GM12864 (cell line): ENCODE data around the gene TRIM29.
A peak's percentile ranks its signal among the peaks of the same experiment; 100 is the strongest.

ENCODE experiments used
- DNase-seq: peaks from one replicate; pipeline ENCODE4 v3.0.0-alpha.2; 2011; ENCODE audit warnings: low read depth
- H3K4me3 ChIP-seq: 2 replicates; pipeline ENCODE4 v1.5.1; 2011; ENCODE audit warnings: mild to moderate bottlenecking, low read depth, low read length, control low read depth
- TF ChIP-seq, protein P1 (sequence below): IDR thresholded peaks from 2 replicates; pipeline ENCODE4 v1.5.1; 2011; ENCODE audit warnings: low read depth, mild to moderate bottlenecking, moderate library complexity, low read length, control low read depth, inconsistent platforms; ENCODE audit errors: missing control alignments

The TRIM29 gene

DNA sequence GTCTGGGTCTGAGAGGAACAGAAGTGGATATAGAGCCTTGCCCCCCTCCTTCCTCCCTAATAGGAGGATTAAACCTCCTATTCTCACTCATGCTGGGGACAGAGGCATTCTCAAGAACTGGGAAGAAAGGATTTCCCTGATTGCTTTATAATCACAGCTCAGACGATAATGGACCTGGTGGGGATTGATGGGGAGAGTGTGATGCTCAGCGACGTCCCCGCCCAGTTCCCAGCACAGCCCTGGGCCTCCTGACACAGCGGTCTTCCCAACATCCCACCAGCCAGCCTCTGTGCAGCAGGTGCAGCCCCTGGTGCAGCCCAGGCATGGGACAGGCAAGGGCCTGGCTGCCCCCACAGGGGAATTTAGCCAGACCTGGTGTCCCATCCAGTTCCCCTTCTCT is 28.4 kb downstream of the TRIM29 start:
- TF ChIP-seq, protein P1, sequence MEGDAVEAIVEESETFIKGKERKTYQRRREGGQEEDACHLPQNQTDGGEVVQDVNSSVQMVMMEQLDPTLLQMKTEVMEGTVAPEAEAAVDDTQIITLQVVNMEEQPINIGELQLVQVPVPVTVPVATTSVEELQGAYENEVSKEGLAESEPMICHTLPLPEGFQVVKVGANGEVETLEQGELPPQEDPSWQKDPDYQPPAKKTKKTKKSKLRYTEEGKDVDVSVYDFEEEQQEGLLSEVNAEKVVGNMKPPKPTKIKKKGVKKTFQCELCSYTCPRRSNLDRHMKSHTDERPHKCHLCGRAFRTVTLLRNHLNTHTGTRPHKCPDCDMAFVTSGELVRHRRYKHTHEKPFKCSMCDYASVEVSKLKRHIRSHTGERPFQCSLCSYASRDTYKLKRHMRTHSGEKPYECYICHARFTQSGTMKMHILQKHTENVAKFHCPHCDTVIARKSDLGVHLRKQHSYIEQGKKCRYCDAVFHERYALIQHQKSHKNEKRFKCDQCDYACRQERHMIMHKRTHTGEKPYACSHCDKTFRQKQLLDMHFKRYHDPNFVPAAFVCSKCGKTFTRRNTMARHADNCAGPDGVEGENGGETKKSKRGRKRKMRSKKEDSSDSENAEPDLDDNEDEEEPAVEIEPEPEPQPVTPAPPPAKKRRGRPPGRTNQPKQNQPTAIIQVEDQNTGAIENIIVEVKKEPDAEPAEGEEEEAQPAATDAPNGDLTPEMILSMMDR: no peak
- DNase-seq: no peak
- no peak overlapping the region for H3K4me3 ChIP-seq

DNA sequence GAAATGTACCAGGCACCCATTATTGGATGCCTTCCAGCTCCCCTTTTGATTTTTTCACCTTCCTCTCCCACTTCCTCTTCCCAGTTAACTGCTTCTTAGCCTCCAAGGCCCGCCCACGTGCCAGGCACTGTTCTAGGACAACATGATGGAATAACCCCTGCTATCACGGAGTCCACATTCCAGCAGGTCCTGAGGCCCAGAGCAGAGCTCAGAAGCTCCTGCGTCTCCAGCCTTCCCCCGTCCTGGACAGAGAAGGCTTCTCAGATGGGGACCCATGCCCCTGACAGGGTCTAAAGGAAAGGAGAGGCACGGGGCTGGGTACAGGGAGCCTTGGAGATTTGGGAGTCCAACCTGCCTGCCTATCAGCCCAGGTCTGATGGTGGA is 29.1 kb downstream of the TRIM29 start:
- no peak for DNase-seq
- H3K4me3 ChIP-seq: no peak overlapping the region
- TF ChIP-seq, protein P1: no peak

DNA sequence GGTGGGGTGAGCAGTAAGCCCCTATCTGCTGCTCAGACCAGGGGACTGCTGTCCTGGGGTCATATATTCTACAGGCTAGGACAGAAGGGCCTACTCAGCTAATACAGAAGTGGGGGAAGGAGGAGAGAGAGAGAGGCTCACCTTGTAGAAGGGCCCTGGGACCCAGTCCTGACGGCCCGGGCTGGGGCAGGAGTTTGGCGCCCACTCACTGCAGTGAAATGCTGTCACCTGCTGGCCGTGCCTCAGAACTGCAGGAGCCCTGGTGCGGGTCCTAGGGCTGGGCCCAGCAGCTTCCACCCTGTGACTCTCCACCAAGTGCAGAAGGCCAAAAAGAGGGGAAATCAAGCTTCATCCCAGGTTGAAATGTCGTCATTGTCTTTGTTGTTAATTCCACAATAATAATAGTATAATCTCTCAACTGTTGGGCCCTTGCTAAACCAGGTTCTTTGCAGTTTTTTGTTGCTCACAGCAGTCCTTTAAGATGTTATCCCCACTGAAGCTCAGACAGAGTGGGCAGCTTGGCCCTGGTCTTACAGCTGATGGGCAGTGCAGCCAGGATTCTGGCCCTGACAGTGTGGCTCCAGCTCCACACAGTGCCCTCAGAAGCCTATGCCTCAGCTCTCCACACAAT is 29.6 kb downstream of the TRIM29 start:
- DNase-seq: no peak
- TF ChIP-seq, protein P1: peak; percentile 100
- no peak overlapping the region for H3K4me3 ChIP-seq

DNA sequence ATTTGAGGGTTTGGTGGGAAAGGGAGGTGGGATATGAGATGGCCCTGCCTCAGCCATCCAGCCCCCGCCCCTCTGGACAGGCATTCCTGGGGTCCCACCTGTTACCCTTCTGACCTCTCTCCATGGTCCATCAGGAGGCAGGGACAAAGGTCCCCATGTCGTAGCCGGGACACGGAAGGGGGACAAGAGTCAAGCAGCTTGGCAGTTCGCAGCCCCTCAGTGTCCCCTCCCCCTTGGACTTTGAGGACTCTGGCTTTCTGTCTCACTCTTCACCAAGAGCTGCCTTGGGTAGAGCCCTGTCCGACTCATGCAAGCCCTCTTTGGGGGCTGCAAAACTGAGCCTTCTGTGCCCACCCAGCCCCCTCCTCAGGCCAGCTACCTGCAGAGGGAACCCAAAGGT is 30.2 kb downstream of the TRIM29 start:
- no peak for DNase-seq
- TF ChIP-seq, protein P1: no peak
- no peak overlapping the region for H3K4me3 ChIP-seq

DNA sequence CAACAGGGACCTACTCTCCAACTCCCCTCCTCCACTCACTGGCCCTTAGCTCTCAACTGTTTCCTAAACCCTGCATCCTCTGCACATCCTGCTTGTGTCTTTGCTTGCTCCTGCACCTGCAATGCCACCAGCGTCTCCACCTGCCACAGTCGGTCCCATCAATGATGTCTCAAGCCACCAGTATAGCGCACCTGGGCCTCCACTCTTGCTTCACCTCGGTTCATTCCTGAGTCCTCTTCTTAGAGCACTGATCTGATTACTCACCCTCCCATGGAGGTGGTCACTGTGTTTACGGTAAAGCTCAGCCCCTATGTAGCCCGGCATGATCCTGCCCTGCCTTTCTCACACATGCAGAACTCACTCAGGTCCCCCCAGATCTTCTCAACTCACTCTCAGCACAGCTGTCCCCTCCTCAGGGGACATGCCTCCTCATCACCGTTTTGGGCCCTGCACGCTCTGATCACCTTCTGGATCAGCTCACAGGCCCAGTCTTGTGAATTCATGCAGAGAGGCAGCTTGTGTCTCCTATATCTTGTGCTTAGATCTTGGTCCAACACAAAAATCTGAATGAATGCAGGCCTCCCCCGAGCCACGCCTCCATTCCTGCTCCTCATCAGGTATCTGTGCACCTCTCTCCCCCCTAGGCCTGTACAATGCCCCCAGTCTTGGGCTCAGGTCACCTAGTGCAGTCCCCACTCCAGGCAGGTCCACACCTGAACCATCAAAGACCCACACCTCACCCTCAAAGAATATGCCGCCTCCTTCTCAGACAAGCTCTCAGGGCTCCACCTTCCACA is 31.4 kb downstream of the TRIM29 start:
- H3K4me3 ChIP-seq: no peak overlapping the region
- no peak for DNase-seq
- TF ChIP-seq, protein P1: no peak

DNA sequence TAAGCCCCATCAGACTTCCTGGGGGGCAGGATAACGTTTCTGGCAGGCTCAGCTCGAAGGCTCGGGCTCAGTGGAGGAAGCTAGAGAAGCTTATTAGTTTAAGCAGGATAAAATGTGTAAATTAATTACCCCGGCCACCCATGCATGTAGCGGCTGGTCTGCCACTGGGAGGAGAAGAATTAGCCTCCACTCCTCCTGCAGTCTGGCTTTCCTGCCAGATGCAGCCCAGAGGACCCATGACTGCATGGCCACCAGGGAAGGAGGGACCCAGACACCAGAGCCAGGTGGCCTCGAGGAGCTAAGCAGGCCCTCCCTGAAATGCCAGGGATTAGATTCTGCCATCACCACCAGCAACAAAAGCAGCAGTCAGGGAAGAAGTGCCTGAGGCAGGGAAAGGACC is 32.3 kb downstream of the TRIM29 start:
- DNase-seq: no peak
- TF ChIP-seq, protein P1: no peak
- no peak overlapping the region for H3K4me3 ChIP-seq
